ENCODE results near the gene ZNF845.
"Not testable (repeated sequence)": the region's sequence is repeated elsewhere in the genome, so short reads cannot be mapped to it uniquely, and the experiment has no call there.

ZNF845 gene

DNA sequence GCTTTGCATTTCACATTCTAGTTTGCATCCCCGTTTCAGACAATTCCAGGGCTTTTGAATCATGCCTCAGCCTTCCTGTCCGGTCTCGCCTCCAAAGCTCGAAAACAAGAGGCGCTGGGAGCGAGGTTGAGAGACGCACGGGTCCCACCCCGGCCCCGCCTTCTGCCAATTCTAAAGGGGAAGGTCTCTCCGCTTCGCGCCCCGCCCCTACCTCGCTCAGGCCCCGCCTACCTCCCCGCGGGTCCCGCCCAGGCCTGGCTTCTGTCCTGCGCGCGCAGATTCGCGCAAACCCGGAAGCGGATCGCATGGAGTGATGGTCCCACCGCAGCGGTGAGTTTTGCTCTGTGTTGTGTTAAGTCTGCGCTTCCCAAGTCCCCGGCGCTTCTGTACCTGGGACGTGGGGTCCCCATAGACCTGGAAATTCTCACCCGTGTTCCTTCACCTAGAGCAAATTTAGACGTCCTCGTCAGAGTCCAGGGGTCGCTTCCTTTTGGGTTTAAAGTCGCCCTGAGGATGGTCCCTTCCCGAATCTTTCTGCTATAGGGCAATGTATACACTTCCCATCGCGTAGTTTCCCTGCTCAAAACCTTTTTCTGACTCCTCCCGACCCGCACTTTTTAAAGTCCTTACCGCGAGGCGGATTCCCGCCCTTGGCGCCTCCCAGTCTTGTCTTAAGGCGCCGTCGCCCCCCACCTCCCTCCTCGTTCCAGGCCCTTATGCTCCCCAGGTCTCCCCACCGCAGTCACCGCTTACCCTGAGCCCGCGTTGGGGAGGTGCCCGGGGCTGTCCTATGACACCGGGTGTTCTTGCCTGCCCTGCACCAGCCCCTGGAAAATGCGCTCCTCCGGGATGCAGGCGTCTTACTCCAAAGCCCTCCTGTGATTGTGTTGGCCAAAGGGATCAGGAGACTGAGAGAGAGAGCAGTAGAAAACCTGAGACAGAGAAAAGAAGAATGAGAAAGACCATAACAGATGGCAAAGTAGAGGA lies at the start of gene ZNF845:
Gene ZNF845, plus strand, starts transcription at position 287 of the 987 bp plus-strand sequence. CDS start 7,559 bp downstream, outside the sequence.
- DNase-seq: peak; percentile 85 to 89

DNA sequence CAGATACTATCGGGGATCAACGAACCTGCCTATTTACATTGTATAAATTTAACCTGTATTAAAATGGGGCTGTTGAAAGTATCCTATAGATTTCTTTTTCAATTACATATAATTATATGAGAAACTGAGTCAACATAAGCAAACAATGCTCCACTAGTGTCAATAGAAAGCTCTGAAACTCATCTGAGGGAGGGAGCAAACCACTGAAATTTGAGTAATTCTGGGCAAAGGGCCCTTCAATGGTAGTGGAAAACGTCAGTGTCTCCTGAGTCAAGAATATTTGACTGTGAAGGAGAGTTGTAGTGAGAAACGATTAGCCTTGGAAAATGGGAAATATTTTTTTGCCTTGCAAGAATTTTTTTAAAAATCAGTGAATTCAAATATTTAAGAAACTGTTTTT lies 48.5 kb upstream of the ZNF845 start:
- DNase-seq: no peak

DNA sequence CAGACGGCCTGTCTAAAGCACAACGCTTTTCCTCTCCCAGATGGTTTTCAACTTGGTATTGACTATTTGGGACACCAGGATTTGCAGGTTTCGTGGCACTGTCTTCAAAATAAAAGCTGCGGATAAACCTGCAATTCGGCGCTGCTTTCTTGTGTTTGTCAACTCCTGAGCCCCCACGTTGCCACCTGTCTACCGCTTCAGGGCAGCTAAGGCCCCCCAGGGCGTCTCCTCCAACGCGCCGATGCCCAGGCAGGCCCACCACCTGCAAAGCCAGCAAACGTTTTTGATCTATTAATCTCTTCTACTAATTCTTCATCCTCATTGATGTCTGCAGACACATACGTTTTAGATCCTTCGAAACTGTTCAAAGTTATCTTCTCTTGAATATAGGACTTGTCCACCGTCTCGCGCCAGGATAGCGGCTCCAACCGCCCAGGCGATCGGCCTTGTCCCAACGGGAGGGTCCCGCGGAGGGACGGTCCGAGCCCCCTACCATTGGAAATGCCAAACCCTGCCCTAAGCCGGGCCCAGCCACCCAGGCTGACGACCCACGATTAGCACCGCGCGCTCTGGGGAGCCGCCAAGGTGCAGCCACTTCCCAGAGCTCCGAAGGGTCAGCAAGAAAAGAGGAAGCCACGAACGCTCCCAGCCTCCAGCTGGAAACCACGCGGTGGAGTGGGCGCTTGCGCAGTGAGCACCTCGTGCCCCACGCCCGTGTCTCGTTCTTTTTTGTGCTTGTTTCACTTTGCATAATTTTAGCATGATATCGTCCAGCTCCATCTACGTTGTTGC lies 42.6 kb upstream of the ZNF845 start:
- DNase-seq: no peak

DNA sequence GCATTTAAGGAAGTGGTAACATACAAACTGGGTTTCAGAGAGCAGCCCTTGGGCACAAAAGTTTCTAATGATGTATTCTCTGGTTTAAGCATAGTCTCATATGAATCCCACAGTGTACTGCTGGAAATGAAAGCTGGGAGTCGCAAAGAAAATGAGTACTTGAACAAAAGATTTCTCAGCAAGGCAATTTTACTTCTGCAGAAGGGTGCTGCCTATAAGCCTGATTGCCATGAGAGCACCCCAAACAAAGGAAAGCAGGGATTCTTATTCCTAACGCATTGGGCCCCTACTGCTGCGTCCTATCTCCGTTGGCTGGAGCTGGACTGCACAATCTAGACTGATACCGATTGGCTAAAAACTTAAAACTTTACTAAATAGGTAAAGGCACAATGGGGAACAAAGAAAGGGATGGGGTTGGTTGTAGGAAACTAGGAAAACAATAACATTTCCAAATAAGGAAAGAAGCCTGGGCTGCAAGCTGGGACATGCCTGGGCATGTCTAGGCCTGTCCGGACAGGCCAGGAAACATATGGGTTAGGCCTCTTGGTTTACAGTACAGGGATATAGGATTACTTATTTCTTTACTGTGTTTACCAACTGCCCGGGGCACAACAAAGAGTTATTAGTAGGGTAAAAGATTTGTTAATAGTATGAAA lies 38.6 kb upstream of the ZNF845 start:
- DNase-seq: no peak

DNA sequence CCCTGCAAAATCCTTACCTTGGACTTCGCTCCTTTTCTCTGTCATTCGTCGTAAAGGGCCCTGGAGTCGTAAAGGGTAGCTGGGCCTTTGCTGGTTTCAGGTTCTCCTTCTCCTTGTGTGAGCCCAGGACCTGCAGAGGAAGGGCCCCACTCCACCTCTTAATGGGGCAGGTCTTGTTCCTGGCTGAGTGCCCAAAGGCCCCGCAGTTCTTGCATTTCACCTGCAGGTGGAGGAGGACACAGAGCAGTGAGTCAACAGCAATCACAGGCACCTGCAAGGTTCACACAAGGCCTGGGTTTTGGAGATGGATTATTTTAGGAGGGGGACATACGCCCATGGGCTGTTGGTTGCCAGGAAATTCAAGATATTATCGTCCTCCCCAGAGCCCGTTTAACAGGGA lies 32.2 kb upstream of the ZNF845 start:
- DNase-seq: not testable (repeated sequence)

DNA sequence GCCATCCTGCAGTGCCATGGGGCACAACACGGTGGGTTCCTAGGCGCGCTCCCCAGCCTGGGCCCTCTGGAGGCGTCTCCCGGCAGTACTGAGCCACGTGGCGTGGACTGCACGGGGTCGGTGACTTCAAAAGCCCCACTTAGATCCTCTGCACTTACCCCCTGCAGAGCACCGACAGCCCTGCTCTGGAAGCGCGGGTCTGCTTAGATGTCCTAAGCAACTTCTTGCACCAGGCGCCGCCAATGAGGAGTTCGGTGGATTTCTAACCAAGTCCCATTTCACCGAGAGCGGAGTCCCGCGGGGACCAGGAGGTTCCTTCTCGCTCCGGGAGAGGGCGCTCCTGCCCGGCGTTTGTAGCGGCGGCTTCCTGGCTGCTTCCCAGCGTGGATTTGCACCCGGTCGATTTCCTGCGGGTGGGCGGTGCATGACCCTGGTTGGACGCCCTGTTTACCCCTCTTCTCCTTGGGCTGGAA lies 25.2 kb upstream of the ZNF845 start:
- DNase-seq: no peak

DNA sequence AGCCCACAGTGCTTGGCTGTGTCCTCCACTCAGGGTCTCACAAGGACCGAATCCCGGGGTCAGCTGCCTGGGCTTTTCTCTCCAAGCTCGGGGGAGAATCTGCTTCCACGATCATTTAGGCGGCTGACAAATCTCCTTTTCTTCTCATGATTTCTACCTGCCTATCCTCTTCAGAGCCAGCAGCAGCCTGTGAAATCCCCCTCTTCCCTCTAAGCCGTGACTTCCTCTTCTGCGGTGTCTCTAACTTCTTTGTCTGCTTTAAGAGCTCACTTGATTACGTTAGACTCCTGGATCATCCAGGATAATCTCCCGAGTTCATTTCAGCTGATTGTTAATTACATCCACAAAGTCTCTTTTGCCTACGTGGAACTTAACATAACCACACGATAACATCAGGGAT lies 22.5 kb upstream of the ZNF845 start:
- no peak for DNase-seq

DNA sequence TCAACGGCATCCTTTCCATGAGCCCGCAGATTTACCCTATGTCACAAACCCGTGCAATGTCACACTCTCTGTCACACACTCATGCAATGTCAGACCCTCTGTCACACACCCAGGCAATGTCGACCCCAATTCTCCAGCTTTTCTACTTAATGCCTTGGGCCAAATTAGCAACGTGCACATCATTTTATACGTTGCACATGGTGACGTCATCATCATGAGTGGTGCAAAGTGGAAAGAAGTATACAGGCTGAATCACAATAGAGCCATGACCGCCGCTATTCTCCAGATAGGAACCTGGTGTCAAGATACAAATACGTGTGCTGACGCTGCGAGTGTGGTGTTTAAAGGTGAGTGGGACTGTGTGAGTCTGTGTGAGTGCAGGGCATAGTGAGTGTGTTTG lies 21.7 kb upstream of the ZNF845 start:
- no peak for DNase-seq

DNA sequence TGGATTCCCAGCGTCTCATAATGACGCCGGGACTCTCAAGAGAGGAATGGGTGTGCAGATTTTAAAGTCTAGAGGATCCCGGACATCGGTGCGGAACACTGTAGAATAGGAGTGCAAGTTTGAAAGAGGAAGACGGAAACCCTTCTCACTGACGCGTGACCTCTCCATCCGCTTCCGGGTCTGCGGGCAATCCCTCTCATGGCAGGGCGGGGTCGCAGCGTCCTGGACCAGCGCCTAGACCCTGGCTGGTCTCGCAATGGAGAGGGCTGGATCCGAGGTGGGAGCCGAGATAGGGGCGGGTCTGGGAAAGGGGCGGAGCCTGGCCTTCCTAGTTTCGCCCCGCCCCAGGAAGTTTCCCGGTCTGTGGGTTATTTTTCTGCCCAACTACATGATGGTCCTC lies 4.6 kb upstream of the ZNF845 start:
- no peak for DNase-seq

DNA sequence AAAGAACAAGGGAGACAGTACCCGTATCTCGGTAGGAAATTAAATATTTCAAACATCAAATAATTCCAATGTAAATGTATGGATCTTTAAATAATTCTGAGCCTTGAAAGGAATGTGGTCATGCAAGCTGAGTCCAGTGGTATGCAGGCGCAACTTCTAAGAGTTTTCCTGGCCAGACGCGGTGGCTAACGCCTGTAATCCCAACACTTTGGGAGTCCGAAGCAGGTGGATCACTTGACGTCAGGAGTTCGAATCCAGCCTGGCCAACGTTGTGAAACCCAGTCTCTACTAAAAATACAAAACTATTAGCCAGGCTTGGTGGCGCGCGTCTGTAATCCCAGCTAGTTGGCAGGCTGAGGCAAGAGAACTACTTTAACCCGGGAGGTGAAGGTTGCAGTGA lies 1.1 kb upstream of the ZNF845 start:
- DNase-seq: no peak

DNA sequence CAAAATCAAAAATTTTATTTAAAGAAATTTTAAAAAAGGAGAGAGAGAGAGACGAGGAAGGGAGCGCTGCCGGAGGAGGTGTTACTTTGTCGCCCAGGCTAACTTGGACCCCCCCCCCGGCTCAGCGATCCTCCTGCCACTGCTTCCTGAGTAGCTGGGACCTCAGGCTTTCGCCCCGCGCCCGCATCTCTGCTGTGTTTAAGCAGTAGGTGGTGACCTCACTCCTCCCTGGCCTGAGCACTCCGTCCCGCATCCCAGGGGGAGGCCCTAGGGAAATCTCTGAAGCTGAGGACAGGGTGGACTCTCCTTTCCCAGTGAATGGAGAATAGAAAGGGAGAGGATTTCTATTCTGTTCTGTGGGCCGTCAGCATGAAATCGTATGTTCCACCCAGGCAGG lies 485 bp upstream of the ZNF845 start:
- no peak for DNase-seq

DNA sequence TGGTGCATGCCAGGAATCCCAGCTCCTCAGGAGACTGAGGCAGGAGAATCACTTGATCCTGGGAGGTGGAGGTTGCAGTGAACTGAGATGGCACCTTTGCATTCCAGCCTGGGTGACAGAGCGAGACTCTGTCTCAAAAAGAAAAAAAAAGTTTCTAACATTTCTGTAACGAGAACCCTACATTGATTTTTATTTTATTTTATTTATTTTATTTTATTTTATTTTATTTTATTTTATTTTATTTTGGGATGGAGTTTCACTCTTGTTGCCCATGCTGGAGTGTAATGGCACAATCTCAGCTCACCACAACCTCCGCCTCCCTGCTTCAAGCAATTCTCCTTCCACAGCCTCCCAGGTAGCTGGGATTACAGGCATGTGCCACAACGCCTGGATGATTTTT lies 10.9 kb downstream of the ZNF845 start:
- DNase-seq: not testable (repeated sequence)

DNA sequence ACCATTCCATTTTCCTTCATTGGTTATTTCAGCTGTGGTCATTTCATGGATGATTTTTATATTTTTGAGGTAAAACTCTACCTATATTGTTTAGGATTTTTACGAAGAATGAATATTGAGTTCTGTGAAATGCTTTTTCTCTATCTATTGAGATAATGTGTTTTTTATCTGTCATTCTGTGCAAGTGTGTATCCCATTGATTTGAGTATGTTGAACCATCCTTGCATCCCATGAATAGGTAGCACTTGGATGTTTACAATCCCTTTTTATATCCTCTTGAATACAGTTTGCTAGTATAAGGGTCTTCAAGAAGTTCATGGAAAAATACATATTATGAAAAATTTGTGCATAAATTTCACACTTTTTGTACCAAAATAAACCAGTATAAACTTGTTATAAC lies 22.2 kb downstream of the ZNF845 start:
- DNase-seq: no peak

DNA sequence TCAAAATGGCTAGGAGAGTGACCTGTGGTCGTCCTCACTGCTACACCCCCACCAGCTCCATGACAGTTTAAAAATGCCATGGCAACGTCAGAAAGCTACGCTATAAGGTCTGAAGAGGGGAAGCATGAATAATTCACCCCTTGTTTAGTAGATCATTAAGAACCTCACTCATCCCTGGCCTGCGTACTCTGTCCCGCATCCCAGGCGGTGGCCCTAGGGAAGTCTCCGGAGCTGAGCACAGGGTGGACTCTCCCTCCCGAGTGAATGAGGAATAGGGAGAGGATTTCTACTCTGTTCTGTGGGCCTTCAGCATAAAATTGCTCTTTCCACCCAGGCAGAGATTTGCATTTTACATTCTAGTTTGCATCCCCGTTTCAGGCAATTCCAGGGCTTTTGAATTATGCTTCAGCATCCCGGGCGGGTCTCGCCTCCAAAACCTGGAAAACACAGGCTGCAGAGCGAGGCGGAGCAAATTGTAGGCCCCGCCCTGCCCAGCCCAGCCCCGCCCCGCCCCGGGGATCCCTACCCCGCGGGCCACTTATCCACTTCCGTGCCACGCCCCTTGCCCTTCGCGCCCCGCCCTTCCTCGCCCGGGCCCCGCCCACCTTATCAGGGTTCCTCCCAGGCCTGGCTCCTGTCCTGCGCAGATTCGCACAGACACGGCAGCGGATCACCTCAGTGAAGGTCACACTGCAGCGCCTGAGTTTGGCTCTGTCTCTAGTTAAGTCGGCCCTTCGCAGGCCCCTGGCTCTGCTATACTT lies 24.5 kb downstream of the ZNF845 start:
- no peak for DNase-seq

DNA sequence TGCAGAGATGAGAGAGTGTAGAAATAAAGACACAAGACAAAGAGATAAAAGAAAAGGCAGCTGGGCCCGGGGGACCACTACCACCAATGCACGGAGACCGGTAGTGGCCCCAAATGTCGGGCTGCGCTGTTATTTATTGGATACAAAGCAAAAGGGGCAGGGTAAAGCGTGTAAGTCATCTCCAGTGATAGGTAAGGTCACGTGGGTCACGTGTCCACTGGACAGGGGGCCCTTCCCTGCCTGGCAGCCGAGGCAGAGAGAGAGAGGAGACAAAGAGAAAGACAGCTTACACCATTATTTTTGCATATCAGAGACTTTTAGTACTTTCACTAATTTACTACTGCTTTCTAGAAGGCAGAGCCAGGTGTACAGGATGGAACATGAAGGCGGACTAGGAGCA lies 26.5 kb downstream of the ZNF845 start:
- DNase-seq: not testable (repeated sequence)

DNA sequence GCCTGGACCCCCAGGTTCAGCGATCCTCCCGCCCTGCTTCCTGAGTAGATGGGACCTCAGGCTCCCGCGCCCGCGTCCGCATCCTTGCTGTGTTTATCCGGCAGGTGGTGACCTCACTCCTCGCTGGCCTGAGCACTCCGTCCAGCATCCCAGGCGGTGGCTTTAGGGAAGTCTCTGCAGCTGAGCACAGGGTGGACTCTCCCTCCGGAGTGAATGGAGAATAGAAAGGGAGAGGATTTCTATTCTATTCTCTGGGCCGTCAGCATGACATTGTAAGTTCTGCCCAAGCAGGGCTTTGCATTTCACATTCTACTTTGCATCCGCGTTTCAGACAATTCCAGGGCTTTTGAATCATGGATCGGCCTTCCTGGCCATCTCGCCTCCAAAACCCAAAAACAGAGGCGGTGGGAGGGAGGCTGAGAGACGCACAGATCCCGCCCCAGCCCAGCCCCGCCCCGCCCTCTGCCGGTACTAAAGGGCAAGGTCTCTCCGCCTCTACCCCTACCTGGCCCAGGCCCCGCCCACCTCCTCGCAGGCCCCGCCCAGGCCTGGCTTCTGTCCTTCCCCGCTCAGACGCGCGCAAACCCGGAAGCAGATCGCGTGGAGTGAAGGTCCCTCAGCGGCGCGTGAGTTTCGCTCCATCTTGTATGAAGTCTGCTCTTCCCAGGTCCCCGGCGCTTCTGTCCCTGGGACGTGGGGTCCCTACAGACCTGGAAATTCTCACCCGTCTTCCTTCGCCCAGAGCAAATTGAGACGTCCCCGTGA lies 31.8 kb downstream of the ZNF845 start, which contains the start of gene ZNF525:
Gene ZNF525, plus strand, starts transcription at position 572 of the 765 bp plus-strand sequence. CDS start 6,577 bp downstream, outside the sequence.
- peak; percentile 91 to 94 for DNase-seq

DNA sequence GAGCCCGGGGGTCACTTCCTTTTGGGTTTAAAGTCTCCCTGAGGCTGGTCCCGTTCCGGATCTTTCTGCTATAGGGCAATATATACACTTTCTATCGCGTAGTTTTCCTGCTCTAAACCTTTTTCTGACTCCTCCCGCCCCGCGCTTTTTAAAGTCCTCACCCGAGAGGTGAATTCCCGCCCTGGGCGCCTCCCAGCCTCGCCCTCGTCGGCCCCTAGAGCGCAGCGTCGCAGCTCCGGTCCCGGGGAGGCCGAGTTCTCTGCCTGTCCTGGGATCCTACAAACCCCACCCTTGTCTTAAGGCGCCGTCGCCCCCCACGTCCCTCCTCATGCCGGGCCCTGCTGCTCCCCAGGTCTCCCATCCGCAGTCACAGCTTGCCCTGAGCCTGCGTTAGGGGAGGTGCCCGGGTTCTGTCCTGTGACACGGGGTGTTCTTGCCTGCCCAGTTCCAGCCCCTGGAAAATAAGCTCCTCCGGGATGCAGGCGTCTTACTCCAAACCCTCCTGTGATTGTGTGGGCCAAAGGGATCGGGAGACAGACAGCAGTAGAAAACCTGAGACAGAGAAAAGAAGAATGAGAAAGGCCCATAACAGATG lies 32.4 kb downstream of the ZNF845 start:
- DNase-seq: no peak

DNA sequence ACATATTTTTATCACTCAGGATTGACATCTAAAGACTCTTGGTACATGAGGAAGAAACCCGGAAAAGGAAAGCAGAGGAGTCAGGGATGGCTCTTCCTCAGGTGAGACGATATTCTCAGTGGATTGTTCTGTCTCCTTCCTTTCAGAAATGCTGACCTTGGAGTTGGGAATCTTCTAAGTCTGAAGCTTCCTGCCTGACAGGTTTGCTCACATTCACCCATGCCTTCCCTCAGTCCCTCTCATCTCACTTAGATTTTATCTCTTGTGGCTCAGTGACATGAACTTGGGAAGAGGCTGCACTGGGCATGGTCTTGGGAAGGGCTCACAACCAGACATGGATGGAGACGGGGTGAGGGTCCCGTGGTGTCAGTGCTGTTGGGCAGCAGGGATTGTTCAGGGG lies 38.6 kb downstream of the ZNF845 start:
- DNase-seq: no peak

DNA sequence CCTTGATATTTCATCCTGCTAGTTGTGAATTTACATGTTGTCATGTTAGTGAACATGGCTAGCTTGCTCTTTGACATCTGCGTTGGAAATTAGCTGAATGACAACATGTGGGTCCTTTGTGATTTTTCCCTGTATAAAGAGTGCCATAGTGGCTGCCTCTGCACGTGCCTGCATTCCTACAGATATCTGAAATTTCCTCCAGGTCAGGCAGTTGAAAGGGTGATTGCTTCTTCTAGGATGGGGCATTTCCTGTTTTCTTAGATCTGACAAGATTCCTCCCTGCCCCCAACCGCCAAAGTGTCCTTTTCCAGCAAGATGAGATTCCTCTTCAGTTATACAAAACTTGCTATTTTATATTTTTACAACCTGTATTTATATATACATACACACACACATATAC lies 40.7 kb downstream of the ZNF845 start:
- no peak for DNase-seq

DNA sequence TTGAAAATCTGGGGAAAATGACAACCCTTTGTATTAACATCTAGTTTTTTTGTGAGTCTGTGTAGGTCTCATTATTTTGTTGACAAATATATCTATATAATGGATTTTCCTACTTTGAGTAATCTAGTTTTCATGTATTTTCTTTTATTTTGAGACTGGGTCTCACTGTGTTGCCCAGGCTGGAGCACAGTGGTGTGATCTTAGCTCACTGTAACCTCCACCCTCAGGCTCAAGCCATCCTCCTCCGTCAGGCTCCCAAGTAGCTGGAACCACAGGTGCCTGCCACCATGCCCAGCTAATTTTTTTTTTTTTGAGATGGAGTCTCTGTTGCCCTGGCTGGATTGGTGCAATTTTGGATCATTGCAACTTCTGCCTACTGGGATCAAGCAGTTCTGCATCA lies 41.2 kb downstream of the ZNF845 start:
- DNase-seq: no peak

DNA sequence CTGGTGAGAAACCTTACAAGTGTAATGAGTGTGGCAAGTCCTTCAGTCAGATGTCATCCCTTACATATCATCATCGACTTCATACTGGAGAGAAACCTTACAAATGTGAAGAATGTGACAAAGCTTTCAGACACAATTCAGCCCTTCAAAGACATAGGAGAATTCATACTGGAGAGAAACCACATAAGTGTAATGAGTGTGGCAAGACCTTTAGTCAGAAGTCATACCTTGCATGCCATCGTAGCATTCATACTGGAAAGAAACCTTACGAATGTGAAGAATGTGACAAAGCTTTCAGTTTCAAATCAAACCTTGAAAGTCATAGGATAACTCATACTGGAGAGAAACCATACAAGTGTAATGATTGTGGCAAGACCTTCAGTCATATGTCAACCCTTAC lies 47.8 kb downstream of the ZNF845 start:
- no peak for DNase-seq

Data from NCI-H187 (cell line).